Muscle of leg (tissue), 11 donors: ENCODE measurements around the gene RUBCN. TPM values are rescaled to one million over a fixed set of nuclear protein-coding genes. Genes with fewer than 3 reads are reported as not detected.

Experiments used
- DNase-seq: peaks from one replicate; pipeline ENCODE4 v3.0.0; 2013
- H3K27ac ChIP-seq: one replicate; pipeline ENCODE4 v1.5.1; 2013; ENCODE audit warnings: mild to moderate bottlenecking, low read length, control low read depth
- H3K27me3 ChIP-seq: one replicate; pipeline ENCODE4 v1.6.1; 2013; ENCODE audit warnings: low read length; ENCODE audit not compliant: control insufficient read depth, insufficient read depth
- H3K36me3 ChIP-seq: one replicate; pipeline ENCODE4 v1.6.1; 2013; ENCODE audit warnings: low read length; ENCODE audit not compliant: control insufficient read depth, insufficient read depth
- H3K4me1 ChIP-seq: one replicate; pipeline ENCODE4 v1.6.1; 2013; ENCODE audit warnings: low read length; ENCODE audit not compliant: control insufficient read depth, insufficient read depth
- H3K4me3 ChIP-seq: one replicate; pipeline ENCODE4 v1.5.1; 2013; ENCODE audit warnings: low read length, control low read depth
- H3K9me3 ChIP-seq: replicated peaks from 2 replicates; pipeline ENCODE4 v1.6.1; 2013; ENCODE audit warnings: low read depth, low read length; ENCODE audit not compliant: control insufficient read depth
- WGBS: methylation state at CpG from one replicate; pipeline ENCODE4 v1.1.5; 2013; ENCODE audit warnings: missing lambda C conversion rate; ENCODE audit not compliant: insufficient coverage; 5-methylcytosine and 5-hydroxymethylcytosine counted together
- polyA plus RNA-seq, 8 donors: library from polyadenylated mRNA; unstranded; fragments of 120-200 nt; gene quantifications; one replicate each; pipeline versions ENCODE4 v1.2.1 to v1.2.3, GENCODE V29; 2013; ENCODE audit warnings: inconsistent platforms in 1 of 8, low replicate concordance in 1 of 8; ENCODE audit not compliant: insufficient read length in 8 of 8, insufficient read depth in 1 of 8
- total RNA-seq: library from RNA; stranded (reverse); fragments of 120-200 nt; gene quantifications from one replicate; pipeline ENCODE4 v1.2.4, GENCODE V29; 2013

The RUBCN gene
- total and polyA plus RNA-seq, 9 donors, result 6.8 to 12.6 (median 8.4) TPM

DNA sequence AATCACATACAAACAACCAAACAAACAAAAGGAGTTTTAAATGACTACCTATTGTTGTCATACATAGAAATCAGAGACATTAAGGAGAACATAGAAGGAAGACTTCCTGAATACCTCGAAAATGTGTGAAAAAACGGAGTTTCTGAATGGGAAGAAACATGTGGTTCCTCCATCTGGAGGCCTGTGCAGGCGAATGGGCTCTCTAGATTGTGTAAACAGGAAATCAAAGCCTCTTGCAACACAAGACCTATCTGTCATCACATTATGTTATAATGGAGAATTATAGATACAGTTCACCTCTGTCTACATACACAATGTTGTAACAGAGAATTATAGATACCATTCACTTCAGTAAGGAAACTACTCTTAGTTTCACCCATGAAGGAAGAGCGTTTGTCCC is 44.1 kb downstream of the RUBCN start:
- Histone ChIP-seq H3K9me3 (peaks cover 2% of the 10 kb centered on the region), H3K36me3 (peaks cover 44% of the 10 kb centered on the region), H3K4me3 (no peak overlapping the region), H3K27me3 (no peaks in the 10 kb centered on the region), H3K27ac (no peak overlapping the region), H3K4me1 (no peaks in the 10 kb centered on the region)
- WGBS, result 47% methylated on average over 2 of the region's 4 CpGs
- peak; percentile 19 for DNase-seq

DNA sequence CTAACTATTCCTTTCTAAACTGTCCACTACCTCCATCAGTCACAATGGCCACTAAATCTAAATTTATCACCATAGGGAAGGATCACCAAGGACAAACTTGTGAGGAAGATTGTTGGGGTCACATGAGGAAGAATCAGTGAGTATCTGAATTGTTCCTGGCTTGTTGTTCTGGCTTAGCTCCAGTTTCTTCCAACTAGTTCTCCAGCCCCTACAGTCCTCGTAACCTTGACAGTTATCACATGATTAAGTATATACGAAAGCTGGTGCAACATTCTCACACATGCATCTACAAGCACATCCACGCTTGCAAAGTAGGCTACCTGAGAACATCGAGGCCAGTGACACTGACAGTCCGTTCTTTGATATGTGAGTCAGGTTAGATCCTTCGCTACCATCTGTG is 46.0 kb downstream of the RUBCN start:
- Histone ChIP-seq H3K27ac (no peak overlapping the region), H3K4me3 (no peak overlapping the region), H3K4me1 (no peaks in the 10 kb centered on the region), H3K9me3 (no peaks in the 10 kb centered on the region), H3K36me3 (peaks cover 43% of the 10 kb centered on the region), H3K27me3 (no peaks in the 10 kb centered on the region)
- DNase-seq, result no peak
- WGBS, result 87% methylated on average over 2 of the region's 6 CpGs

DNA sequence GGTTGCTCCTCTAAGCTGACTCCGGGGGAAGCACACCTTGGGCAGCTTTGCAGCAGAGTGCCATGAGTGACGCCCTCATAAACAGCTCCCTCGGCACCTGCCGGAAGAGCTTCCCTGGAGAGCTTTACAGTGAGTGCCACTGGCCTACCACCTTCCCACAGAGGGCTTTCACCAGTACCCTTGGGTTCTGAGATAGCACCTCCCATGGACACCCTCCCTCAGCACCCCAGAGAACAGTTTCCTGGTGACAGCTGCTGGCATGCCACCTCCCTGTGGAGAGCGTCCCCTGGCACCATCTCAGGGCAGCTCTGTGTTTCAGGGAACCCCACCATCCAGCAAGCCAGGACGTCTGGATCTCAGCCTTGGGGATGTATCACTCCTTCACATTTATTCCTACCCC is 49.1 kb downstream of the RUBCN start:
- no peaks in the 10 kb centered on the region for H3K9me3 ChIP-seq
- H3K27ac ChIP-seq, result no peak overlapping the region
- no peaks in the 10 kb centered on the region for H3K4me1 ChIP-seq
- WGBS, result 90% methylated on average over 5 of the region's 6 CpGs
- H3K27me3 ChIP-seq, result no peaks in the 10 kb centered on the region
- no peak for DNase-seq
- peaks cover 43% of the 10 kb centered on the region for H3K36me3 ChIP-seq
- no peak overlapping the region for H3K4me3 ChIP-seq

DNA sequence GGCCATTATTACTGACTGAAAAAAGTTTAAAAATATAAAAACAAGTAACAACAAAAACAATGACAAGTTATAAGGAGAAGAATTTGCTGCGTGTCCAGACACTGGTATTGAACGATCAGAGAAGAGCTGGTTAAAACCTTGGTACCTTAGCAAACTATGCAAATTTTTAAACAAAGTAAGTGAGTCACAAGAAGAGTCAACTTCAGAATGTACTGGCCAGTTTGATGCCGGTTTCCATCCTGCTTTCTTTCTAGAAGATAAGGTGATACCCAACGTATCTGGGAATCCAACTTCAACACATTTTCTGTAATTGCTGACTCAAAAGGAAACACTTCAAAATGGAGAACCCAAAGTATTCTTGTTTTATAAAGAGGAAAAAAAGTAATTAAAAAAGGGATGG is 49.8 kb downstream of the RUBCN start:
- peaks cover 47% of the 10 kb centered on the region for H3K36me3 ChIP-seq
- H3K4me3 ChIP-seq, result no peak overlapping the region
- 67% methylated on average over 1 of the region's 4 CpGs for WGBS
- H3K27me3 ChIP-seq, result no peaks in the 10 kb centered on the region
- no peaks in the 10 kb centered on the region for H3K9me3 ChIP-seq
- no peak overlapping the region for H3K27ac ChIP-seq
- no peaks in the 10 kb centered on the region for H3K4me1 ChIP-seq
- no peak for DNase-seq

DNA sequence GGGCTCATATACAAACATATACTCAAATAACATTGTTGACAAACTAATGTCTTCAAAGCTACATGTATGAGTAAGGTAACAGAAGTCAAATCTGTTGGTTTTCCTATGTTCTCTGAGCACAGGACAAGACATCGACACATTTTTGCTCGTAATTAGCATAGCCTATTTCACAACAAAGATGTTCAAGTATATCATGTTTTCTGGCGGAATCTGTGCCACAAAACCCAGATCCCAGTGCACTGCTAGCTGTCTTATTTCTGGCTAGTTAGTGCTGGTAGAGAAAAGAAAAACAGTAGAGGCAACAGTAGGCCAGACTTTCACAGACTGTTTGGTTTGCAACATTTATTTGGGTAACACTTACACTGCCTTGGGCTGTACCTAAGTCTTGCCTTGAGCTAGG is 51.2 kb downstream of the RUBCN start:
- Histone ChIP-seq H3K9me3 (no peaks in the 10 kb centered on the region), H3K36me3 (peaks cover 48% of the 10 kb centered on the region), H3K4me3 (no peak overlapping the region), H3K4me1 (no peaks in the 10 kb centered on the region), H3K27me3 (no peaks in the 10 kb centered on the region), H3K27ac (no peak overlapping the region)
- no CpG with 5 or more reads among the region's 3 CpGs for WGBS
- DNase-seq, result no peak

DNA sequence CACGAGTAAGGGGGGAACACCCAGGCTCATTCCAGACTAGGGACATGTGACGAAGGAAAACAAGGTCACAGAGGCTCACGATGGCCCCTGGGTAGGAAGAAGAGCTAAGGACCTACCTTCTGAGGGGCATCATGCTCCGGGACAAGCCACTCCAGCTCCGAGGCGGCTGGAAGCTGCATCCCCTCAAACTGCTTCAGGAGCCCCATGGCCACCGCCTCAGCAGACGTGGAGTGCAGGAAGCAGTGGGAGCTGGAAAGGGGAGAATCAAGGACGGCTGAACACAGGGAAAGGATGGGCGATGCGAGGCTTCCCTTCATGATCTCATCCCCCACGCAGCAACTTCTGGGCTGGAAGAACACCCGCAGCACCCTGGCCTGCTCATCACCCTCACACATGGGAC is 53.5 kb downstream of the RUBCN start:
- H3K27me3 ChIP-seq, result no peaks in the 10 kb centered on the region
- WGBS, result 82% methylated on average over 9 of the region's 13 CpGs
- no peak overlapping the region for H3K4me3 ChIP-seq
- no peaks in the 10 kb centered on the region for H3K4me1 ChIP-seq
- no peak overlapping the region for H3K27ac ChIP-seq
- no peaks in the 10 kb centered on the region for H3K9me3 ChIP-seq
- DNase-seq, result no peak
- peaks cover 47% of the 10 kb centered on the region for H3K36me3 ChIP-seq

DNA sequence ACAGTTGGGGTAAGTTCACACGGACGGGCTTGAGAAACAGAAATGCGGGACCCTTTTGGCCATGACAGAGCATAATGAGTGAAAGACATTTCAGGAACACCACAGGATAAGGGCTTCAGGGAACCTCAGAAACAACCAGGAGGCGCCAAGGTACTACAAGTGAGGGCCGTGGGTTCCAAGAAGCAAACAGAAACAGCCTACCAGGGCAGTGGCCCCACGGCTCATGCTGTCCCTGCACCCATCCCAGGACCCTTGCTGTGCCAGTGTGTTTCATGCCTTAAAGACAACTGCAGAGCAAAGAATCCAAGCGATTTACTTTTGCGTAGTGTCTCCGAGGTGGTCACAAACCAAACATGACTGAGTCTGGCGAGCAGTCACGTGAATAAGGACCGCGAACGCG is 54.0 kb downstream of the RUBCN start:
- peaks cover 46% of the 10 kb centered on the region for H3K36me3 ChIP-seq
- H3K4me1 ChIP-seq, result no peaks in the 10 kb centered on the region
- H3K4me3 ChIP-seq, result no peak overlapping the region
- DNase-seq, result no peak
- no peaks in the 10 kb centered on the region for H3K27me3 ChIP-seq
- 92% methylated on average over 15 of the region's 15 CpGs for WGBS
- H3K9me3 ChIP-seq, result no peaks in the 10 kb centered on the region
- no peak overlapping the region for H3K27ac ChIP-seq

DNA sequence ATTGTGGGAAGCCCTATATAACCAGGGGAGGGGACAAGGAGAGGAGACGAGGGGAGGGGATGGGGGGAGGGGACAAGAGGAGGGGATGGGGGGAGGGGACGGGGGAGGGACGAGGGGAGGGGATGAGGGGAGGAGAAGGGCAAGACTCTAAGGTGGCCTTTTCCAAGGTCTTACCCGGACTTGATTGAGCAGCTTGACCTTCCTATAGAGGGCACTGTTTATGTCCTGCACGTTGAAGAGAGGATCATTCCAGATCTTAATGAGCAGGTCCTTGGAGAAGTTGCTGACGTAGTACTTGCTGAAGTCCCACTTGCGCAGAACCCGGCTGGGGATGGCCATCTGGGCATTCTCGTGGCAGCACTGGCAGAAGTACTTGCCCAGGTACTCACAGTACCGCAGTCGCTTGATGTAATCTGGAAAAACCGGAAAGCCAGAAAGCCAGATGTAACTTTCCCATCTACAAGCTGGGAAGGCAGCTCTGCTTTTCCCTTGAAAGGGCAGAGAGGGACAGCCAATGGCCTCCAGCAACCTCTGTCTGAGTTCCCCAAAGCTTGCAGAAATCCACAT is 55.7 kb downstream of the RUBCN start:
- 77% methylated on average over 8 of the region's 12 CpGs for WGBS
- Histone ChIP-seq H3K36me3 (peaks cover 49% of the 10 kb centered on the region), H3K4me3 (no peak overlapping the region), H3K9me3 (no peaks in the 10 kb centered on the region), H3K27me3 (no peaks in the 10 kb centered on the region), H3K27ac (no peak overlapping the region), H3K4me1 (no peaks in the 10 kb centered on the region)
- DNase-seq, result no peak

DNA sequence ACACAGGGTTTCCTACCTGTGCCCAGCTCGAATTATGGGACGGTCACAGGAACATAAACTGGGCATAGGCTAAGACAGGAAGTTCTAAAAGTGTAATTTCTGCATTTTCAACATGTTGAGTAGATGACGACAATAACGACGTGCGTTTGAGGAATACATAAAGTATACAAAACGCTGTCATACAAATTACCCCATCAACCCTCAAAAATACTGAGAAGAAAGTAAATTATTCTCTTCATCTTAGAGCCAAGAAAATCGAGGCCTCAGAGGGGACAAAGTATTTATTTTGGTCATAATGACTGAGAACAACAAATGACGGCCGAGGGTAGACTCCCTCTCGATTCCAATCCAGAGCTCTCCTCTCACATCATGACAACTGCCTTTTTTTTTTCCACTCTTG is 60.8 kb downstream of the RUBCN start:
- no peak for DNase-seq
- Histone ChIP-seq H3K27me3 (no peaks in the 10 kb centered on the region), H3K36me3 (peaks cover 43% of the 10 kb centered on the region), H3K4me3 (no peak overlapping the region), H3K27ac (no peak overlapping the region), H3K4me1 (no peaks in the 10 kb centered on the region), H3K9me3 (no peaks in the 10 kb centered on the region)
- WGBS, result no CpG with 5 or more reads among the region's 11 CpGs

DNA sequence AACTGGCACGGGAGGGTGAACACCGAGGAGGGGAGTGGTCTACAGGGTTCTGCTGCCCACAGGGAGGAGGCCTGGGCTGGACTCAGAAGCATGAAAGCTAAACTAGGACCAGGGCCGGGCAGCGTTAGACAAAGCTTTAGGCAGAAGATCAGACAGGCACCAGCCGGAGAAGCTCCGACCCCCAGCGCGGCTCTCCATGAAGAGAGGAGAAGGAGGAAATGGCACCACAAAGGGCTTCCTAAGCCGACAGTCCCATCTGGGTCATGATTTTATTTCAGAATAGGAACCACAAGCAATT is 61.2 kb downstream of the RUBCN start:
- WGBS, result 86% methylated on average over 6 of the region's 9 CpGs
- DNase-seq, result no peak
- peaks cover 43% of the 10 kb centered on the region for H3K36me3 ChIP-seq
- no peaks in the 10 kb centered on the region for H3K9me3 ChIP-seq
- H3K4me3 ChIP-seq, result no peak overlapping the region
- no peak overlapping the region for H3K27ac ChIP-seq
- H3K4me1 ChIP-seq, result no peaks in the 10 kb centered on the region
- no peaks in the 10 kb centered on the region for H3K27me3 ChIP-seq
